HG02588 (cell line): ENCODE results near the gene RRP1.
"Not testable (repeated sequence)": the region's sequence is repeated elsewhere in the genome, so short reads cannot be mapped to it uniquely, and the experiment has no call there.

Experiments
- ATAC-seq: cut with Tn5 transposase; IDR thresholded peaks from one replicate; pipeline ENCODE4 v1.9.1; 2021; ENCODE audit warnings: mild to moderate bottlenecking, moderate library complexity; ENCODE audit not compliant: unreplicated experiment

The RRP1 gene

GRCh38 chr21:43834146-43834905, 44.9 kb downstream of the RRP1 start:
- ATAC-seq: no peak

- no peak for ATAC-seq
Observed at GRCh38 chr21:43835050-43835449, 45.7 kb downstream of the RRP1 start.

- no peak for ATAC-seq
Observed at GRCh38 chr21:43835861-43836260, 46.5 kb downstream of the RRP1 start.

GRCh38 chr21:43836616-43837015, 47.2 kb downstream of the RRP1 start:
- ATAC-seq: no peak

- ATAC-seq: no peak
Observed at GRCh38 chr21:43840259-43840658, 50.9 kb downstream of the RRP1 start.

- no peak for ATAC-seq
Observed at GRCh38 chr21:43842742-43843141, 53.4 kb downstream of the RRP1 start.

- ATAC-seq: not testable (repeated sequence)
Observed at GRCh38 chr21:43844906-43845305, 55.5 kb downstream of the RRP1 start.

- no peak for ATAC-seq
Observed at GRCh38 chr21:43845386-43845785, 56.0 kb downstream of the RRP1 start.

- no peak for ATAC-seq
Observed at GRCh38 chr21:43846430-43846829, 57.1 kb downstream of the RRP1 start.

GRCh38 chr21:43847301-43847700, 57.9 kb downstream of the RRP1 start:
- ATAC-seq: no peak

GRCh38 chr21:43848771-43849170, 59.4 kb downstream of the RRP1 start:
- ATAC-seq: no peak

GRCh38 chr21:43849532-43850299, 60.3 kb downstream of the RRP1 start:
- ATAC-seq: no peak

GRCh38 chr21:43850728-43851295, 61.4 kb downstream of the RRP1 start:
- no peak for ATAC-seq

- no peak for ATAC-seq
Observed at GRCh38 chr21:43851593-43851992, 62.2 kb downstream of the RRP1 start.

GRCh38 chr21:43853851-43854772, 64.7 kb downstream of the RRP1 start:
- ATAC-seq: no peak
